A549 (cell line): ENCODE measurements around the gene MOB3A. TPM values are rescaled to one million over a fixed set of nuclear protein-coding genes. Genes with fewer than 3 reads are reported as not detected.

ENCODE experiments used
- ATAC-seq, 2 experiments: fragments of 200-7000 bp in 1 of 2; fragments of >200 bp in 1 of 2; cut with Nextera tagmentation in 1 of 2; cut with Tn5 transposase in 1 of 2; 3 replicates each; pipeline versions ENCODE4 v1.8.0 to v1.9.1; 2018 to 2020; ENCODE audit warnings: mild to moderate bottlenecking in 1 of 2, moderate library complexity in 1 of 2
- CTCF ChIA-PET: fragments of 300-600 bp; sonication (Branson Sonifier 250); formaldehyde crosslinking; extraction: SDS; loops from one replicate; lab custom pipeline; 2021; ENCODE audit warnings: antibody characterized with exemption, inconsistent platforms; lab: Yijun Ruan, JAX
- POLR2A ChIA-PET: fragments of 350-600 bp; formaldehyde crosslinking; extraction: SDS; loops from one replicate; lab custom pipeline; 2021; ENCODE audit warnings: antibody characterized with exemption, inconsistent platforms; lab: Yijun Ruan, JAX
- DNase-seq, 2 experiments: peaks; one replicate each; pipeline versions ENCODE4 v3.0.0 to v3.0.0-alpha.2; 2011 to 2016; ENCODE audit warnings: low read depth in 1 of 2, low spot score in 1 of 2
- FAIRE-seq: peaks from 2 replicates; lab custom pipeline; 2011; peaks lifted over from hg19 to GRCh38; lab: Jason Lieb, UNC
- H3K27ac ChIP-seq, 2 experiments: fragments of >200 bp; sonication (Bioruptor Twin); formaldehyde crosslinking; 3 replicates each; pipeline ENCODE4 v1.5.1; 2016 to 2017
- H3K4me1 ChIP-seq: fragments of >200 bp; sonication (Bioruptor Twin); formaldehyde crosslinking; 3 replicates; pipeline ENCODE4 v1.6.1; 2016
- H3K4me2 ChIP-seq: fragments of >200 bp; sonication (Bioruptor Twin); formaldehyde crosslinking; 3 replicates; pipeline ENCODE4 v1.6.1; 2016
- H3K4me3 ChIP-seq: fragments of >200 bp; sonication (Bioruptor Twin); formaldehyde crosslinking; 3 replicates; pipeline ENCODE4 v1.5.1; 2016
- H3K9me3 ChIP-seq: fragments of >200 bp; sonication (Bioruptor Twin); formaldehyde crosslinking; 3 replicates; pipeline ENCODE4 v1.6.1; 2016
- CHD4 ChIP-seq: fragments of 200-600 bp; sonication (generic); IDR thresholded peaks from 2 replicates; pipeline ENCODE4 v1.6.1; 2016; ENCODE audit warnings: antibody characterized with exemption, mild to moderate bottlenecking, borderline replicate concordance
- CTCF ChIP-seq: fragments of >200 bp; sonication (Bioruptor Twin); formaldehyde crosslinking; IDR thresholded peaks from 3 replicates; pipeline ENCODE4 v1.5.1; 2016
- EHMT2 ChIP-seq: fragments of 200-600 bp; sonication (generic); IDR thresholded peaks from 2 replicates; pipeline ENCODE4 v1.6.1; 2016; ENCODE audit warnings: antibody characterized with exemption, low read depth, mild to moderate bottlenecking, moderate library complexity
- ELK1 ChIP-seq: fragments of 150-350 bp; IDR thresholded peaks from 2 replicates; pipeline ENCODE4 v1.6.1; 2014; ENCODE audit warnings: low read depth, mild to moderate bottlenecking, low read length
- ESRRA ChIP-seq: fragments of 150-350 bp; IDR thresholded peaks from 2 replicates; pipeline ENCODE4 v1.6.1; 2014; ENCODE audit warnings: mild to moderate bottlenecking, low read length, borderline replicate concordance
- FOSB ChIP-seq: fragments of 250-450 bp; sonication (Bioruptor Pico); IDR thresholded peaks from 2 replicates; pipeline ENCODE4 v1.5.0; 2020; ENCODE audit warnings: mild to moderate bottlenecking, moderate library complexity
- HOXB13 ChIP-seq: fragments of 250-450 bp; sonication (Bioruptor Pico); IDR thresholded peaks from 2 replicates; pipeline ENCODE4 v1.5.0; 2020; ENCODE audit warnings: low read depth, mild to moderate bottlenecking, moderate library complexity
- MAFK ChIP-seq: fragments of 450-650 bp; IDR thresholded peaks from 2 replicates; pipeline ENCODE4 v1.6.1; 2014; ENCODE audit not compliant: partially characterized antibody
- MAZ ChIP-seq: fragments of 150-350 bp; IDR thresholded peaks from 2 replicates; pipeline ENCODE4 v1.6.1; 2014; ENCODE audit warnings: antibody characterized with exemption, low read depth, low read length, borderline replicate concordance
- PHF8 ChIP-seq: fragments of 200-600 bp; sonication (generic); IDR thresholded peaks from 2 replicates; pipeline ENCODE4 v1.6.1; 2016; ENCODE audit warnings: low read depth, mild to moderate bottlenecking, antibody characterized with exemption, moderate library complexity, borderline replicate concordance
- POLR2A ChIP-seq: IDR thresholded peaks from 2 replicates; pipeline ENCODE4 v1.6.1; 2012; ENCODE audit warnings: mild to moderate bottlenecking, low read length
- RAD21 ChIP-seq, 2 experiments: fragments of >200 bp in 1 of 2; sonication (Bioruptor Twin) in 1 of 2; formaldehyde crosslinking in 1 of 2; IDR thresholded peaks in 1 of 2; conservative IDR thresholded peaks in 1 of 2; 2 replicates in 1 of 2; 3 replicates in 1 of 2; pipeline ENCODE4 v1.6.1; 2012 to 2018; ENCODE audit warnings: inconsistent platforms in 1 of 2
- REST ChIP-seq: fragments of 200-600 bp; sonication (generic); IDR thresholded peaks from 2 replicates; pipeline ENCODE4 v1.6.1; 2016; ENCODE audit warnings: antibody characterized with exemption, mild to moderate bottlenecking, moderate library complexity
- RNF2 ChIP-seq: fragments of 200-600 bp; sonication (generic); IDR thresholded peaks from 2 replicates; pipeline ENCODE4 v1.6.1; 2016; ENCODE audit warnings: low read depth, mild to moderate bottlenecking, antibody characterized with exemption, moderate library complexity, borderline replicate concordance
- SMC3 ChIP-seq: fragments of >200 bp; sonication (Bioruptor Twin); formaldehyde crosslinking; IDR thresholded peaks from 3 replicates; pipeline ENCODE4 v1.6.1; 2018; ENCODE audit warnings: inconsistent platforms
- TFCP2L1 ChIP-seq: fragments of 250-450 bp; sonication (Bioruptor Pico); IDR thresholded peaks from 2 replicates; pipeline ENCODE4 v1.5.0; 2021; ENCODE audit warnings: mild to moderate bottlenecking
- ZC3H11A ChIP-seq: fragments of 450-650 bp; IDR thresholded peaks from 2 replicates; pipeline ENCODE4 v1.6.1; 2014; ENCODE audit warnings: antibody characterized with exemption, mild to moderate bottlenecking
- ZSCAN20 ChIP-seq: fragments of 250-450 bp; sonication (Bioruptor Pico); IDR thresholded peaks from 2 replicates; pipeline ENCODE4 v1.8.0; 2022; ENCODE audit warnings: mild to moderate bottlenecking, moderate library complexity
- WGBS: methylation state at CpG from one replicate; pipeline ENCODE4 v1.1.6; 2017; ENCODE audit errors: missing lambda C conversion rate; 5-methylcytosine and 5-hydroxymethylcytosine counted together
- polyA plus RNA-seq, 4 experiments: library from polyadenylated mRNA; depleted of rRNA in 3 of 4; stranded (reverse); fragments of >200 nt; fragmentation: RNase III in 1 of 4; extraction: RNeasy Plus Mini Kit Qiagen cat#74134 plus additional on column Dnase treatment in 1 of 4; gene quantifications; 2 replicates in 3 of 4; 3 replicates in 1 of 4; pipeline ENCODE4 v1.2.3, GENCODE V29; 2011 to 2017
- TF ChIP-seq, protein P1 (sequence below): fragments of >200 bp; sonication (Bioruptor Twin); formaldehyde crosslinking; IDR thresholded peaks from 2 replicates; pipeline ENCODE4 v1.6.1; 2016

MOB3A gene
- polyA plus RNA-seq, 2 of the 4 experiments (the other 2 are of a cell fraction): 9.1 to 10.9 TPM

- Histone ChIP-seq H3K27ac (no peak overlapping the region), H3K4me1 (no peaks in the 10 kb centered on the region)
- FAIRE-seq: no peak
- WGBS: 93% methylated on average over 14 of the region's 14 CpGs
- no peak for TF ChIP-seq PHF8
- no peak for TF ChIP-seq RAD21 (conservative IDR thresholded peaks at IDR 0.05 in 1 of 2, IDR thresholded peaks at IDR 0.05 in 1 of 2)
- TF ChIP-seq CTCF: no peak
- no peak for TF ChIP-seq ELK1
- TF ChIP-seq, all 56 proteins: peak for 0
- ATAC-seq: no peak
- Histone ChIP-seq H3K4me3 (no peak overlapping the region), H3K4me2 (no peak overlapping the region), H3K9me3 (no peaks in the 10 kb centered on the region)
- POLR2A ChIA-PET: no interaction called here
- no peak for DNase-seq
- CTCF ChIA-PET: interaction anchor here (0.7 kb wide), 1 partner anchor 16 kb away, joined by 3 read pairs; no protein-coding TSS in a partner anchor
These were observed 44.0 kb upstream of the MOB3A start for GRCh38 chr19:2140138-2140569.

- ChIA-PET POLR2A (no interaction called here), CTCF (no interaction called here)
- ATAC-seq: no peak
- no peak for DNase-seq
- Histone ChIP-seq H3K4me3 (no peak overlapping the region), H3K4me2 (no peak overlapping the region), H3K4me1 (no peaks in the 10 kb centered on the region), H3K27ac (no peak overlapping the region), H3K9me3 (no peaks in the 10 kb centered on the region)
- TF ChIP-seq POLR2A: no peak
- WGBS: 94% methylated on average over 4 of the region's 22 CpGs
- no peak for FAIRE-seq
These were observed 43.4 kb upstream of the MOB3A start for GRCh38 chr19:2139385-2140137.

GRCh38 chr19:2138061-2138728 is 42.1 kb upstream of the MOB3A start:
- DNase-seq (no peak), FAIRE-seq (no peak), ATAC-seq (0 out of 6 replicates have a peak, but pooled peaks of 1 of the 2 experiments have one; percentile 30)
- H3K27ac ChIP-seq: no peak overlapping the region
- WGBS: 95% methylated on average over 18 of the region's 23 CpGs
- no peaks in the 10 kb centered on the region for H3K9me3 ChIP-seq
- H3K4me1 ChIP-seq: no peaks in the 10 kb centered on the region
- no peak overlapping the region for H3K4me2 ChIP-seq
- TF ChIP-seq SMC3 (no peak), ZC3H11A (no peak), CHD4 (no peak), ZSCAN20 (CRISPR knock-in tag) (no peak)
- TF ChIP-seq, protein P1, sequence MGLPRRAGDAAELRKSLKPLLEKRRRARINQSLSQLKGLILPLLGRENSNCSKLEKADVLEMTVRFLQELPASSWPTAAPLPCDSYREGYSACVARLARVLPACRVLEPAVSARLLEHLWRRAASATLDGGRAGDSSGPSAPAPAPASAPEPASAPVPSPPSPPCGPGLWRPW: no peak
- ChIA-PET CTCF (no interaction called here), POLR2A (no interaction called here)
- no peak overlapping the region for H3K4me3 ChIP-seq

DNA sequence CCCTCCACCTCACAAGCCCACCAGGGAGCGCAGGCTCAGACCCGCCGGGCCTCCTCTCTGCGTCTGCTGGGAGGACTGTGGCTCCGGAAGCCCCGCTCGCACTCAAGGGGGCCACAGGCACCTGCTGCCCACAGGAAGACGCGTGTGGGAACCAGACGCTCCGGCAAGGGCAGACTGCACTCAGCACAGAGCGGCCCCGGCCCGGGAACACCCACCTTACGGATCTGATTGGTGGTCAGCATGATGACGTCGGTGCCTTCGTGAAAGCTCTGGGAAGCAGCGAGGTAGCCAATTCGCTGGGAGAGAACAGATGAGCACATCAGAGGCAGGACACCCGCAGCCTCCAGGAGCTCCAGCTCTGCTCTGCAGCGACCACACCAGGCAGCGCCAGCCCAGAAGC is 40.7 kb upstream of the MOB3A start:
- TF ChIP-seq RNF2 (no peak), EHMT2 (no peak), HOXB13 (CRISPR knock-in tag) (no peak), ESRRA (no peak), REST (no peak), TFCP2L1 (no peak), MAZ (no peak), MAFK (no peak), FOSB (CRISPR knock-in tag) (no peak), RAD21 (conservative IDR thresholded peaks at IDR 0.05 in 1 of 2, IDR thresholded peaks at IDR 0.05 in 1 of 2) (no peak)
- TF ChIP-seq, all 56 proteins: peak for 0
- WGBS: 94% methylated on average over 10 of the region's 23 CpGs
- H3K4me2 ChIP-seq: no peak overlapping the region
- FAIRE-seq (no peak), ATAC-seq (no peak), DNase-seq (no peak)
- ChIA-PET POLR2A (interaction anchor here (0.5 kb wide), 1 partner anchor 25 kb away, joined by 4 read pairs; no protein-coding TSS in a partner anchor), CTCF (interaction anchor here (1.0 kb wide), 1 partner anchor 19 kb away, joined by 3 read pairs; no protein-coding TSS in a partner anchor)
- H3K9me3 ChIP-seq: no peaks in the 10 kb centered on the region
- H3K4me3 ChIP-seq: no peak overlapping the region
- no peak overlapping the region for H3K27ac ChIP-seq
- no peaks in the 10 kb centered on the region for H3K4me1 ChIP-seq
